Stimulated activated CD4-positive, alpha-beta T cell treated with anti-CD3 and anti-CD28 coated beads, Interleukin-2, amount 100 ng/mL, for 4 hours (primary cell): ENCODE data around the gene DLST.
"Not testable (repeated sequence)": the region's sequence is repeated elsewhere in the genome, so short reads cannot be mapped to it uniquely, and the experiment has no call there.

Source experiments
- DNase-seq: peaks from one replicate; pipeline ENCODE4 v3.0.0-alpha.2; 2020; ENCODE audit warnings: low read depth

Gene DLST

DNA sequence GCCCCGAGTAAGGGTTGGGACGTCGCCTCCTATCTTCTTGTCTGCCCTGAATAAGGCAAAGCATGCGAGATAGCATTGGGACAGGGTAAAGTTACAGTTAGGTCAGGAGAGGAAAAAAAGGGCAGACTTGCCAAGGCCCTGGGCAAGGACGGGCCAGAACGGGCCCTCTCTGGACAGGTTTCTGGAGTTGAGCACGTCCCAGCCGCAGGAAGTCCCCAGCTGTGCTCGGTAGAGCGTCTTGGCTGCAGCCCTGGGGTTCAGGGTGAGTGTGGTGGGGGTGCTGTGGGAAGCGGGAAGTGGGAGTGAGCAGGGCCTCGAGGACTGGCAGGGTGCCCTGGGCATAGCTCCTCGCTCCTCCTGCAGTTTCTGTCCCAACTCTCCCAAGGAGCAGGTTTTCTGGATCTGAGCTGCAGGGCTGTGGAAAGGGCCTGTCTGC, 35.9 kb downstream of the DLST start:
- no peak for DNase-seq

DNA sequence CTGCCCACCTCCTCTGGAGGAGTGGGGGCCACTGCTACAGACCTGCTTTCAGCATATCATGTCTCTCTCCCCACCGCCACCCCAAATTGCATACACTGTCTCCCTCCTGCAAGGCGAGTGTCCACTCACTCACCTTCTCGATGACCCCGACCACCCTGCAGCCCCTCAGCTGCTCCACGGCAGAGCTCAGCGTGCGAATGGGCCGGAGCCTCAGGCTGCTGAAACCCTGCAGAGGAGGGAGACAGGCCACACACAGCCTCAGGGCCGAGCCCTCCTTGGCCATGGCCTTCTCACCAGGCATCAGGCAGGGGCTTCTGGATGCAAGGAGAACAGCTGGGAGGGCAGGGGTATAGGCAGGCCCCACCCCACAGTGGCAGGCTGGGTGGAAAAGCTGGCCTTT, 36.7 kb downstream of the DLST start:
- no peak for DNase-seq

DNA sequence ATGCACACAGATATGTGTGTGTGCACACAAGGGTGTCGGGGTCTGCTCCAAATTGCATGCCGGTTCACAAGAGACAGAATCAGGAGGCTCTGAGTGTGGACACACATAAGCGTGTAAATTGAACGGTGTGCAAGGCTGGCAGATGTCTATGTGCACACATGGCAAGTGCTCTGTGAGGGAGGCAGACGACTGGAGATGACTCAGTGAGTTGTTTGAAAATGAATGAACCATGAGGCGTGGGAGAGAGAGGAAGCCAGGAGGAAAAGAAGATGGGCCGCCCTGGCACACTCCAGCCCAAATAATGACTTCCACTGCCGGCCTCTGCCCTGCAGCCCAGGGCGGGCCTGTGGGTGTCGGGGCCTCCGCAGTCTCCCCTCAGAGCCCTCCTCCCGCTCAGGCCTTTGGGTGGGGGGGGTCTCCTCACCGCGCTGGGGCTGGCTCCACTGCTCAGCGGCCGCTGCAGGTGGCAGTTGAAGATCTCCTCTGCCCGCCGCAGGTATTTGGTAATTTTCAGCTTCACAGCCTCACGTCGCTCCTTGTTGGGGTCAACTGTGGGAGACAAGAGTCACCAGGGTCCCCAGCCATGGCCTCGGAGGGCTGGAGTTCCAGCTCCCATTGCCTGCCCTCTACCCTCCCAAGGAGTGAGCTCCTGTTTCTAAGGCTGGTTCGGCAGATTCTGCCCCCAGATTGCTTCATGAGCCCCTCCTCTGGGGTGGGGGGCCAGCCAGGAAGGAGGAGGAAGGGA, 37.9 kb downstream of the DLST start:
- no peak for DNase-seq

DNA sequence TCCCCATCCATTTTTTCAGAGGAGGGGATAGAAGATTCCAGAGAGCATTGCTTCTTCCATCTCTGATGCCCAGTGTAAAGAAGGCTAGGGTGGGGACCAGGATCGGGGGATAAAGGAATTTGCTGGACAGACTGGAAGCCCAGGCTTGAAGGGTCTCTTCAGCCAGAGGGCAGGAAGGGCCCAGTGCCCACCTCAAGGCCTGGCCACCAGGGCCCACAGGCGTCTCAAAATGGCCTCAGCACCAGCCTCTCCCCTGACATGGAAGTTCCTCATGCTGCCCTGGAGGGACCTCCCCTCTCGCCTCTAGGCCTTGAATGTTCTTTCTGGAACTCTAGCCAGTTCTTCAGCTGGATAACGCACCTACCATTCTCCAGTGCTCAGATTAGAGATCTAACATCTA, 38.6 kb downstream of the DLST start:
- no peak for DNase-seq

DNA sequence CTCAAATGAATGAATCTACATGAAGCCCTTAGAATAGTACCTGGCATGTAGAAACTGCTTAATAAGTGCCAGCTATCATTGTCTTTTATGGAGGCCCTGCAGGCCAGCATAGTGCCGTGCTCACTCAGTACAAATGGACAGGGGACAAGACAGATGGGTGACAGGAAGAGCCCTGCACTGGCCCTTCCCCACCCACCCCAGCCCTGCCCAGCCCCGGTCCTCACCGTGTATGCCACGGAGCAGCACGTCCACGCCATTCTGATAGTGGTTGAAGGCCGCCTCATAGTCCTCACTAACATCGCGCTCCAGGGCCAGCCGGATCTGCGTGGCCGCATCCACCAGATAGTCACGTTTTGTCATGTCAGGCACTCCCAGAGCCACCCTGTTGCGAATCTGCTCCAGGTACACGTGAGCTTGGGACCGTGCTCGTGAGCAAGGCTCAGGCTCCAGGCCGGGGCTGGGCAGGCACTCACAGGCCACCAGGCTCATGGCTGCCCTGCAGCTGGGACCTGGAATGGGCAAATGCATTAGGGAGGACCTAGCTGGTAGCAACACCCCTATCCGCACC, 39.4 kb downstream of the DLST start:
- no peak for DNase-seq

DNA sequence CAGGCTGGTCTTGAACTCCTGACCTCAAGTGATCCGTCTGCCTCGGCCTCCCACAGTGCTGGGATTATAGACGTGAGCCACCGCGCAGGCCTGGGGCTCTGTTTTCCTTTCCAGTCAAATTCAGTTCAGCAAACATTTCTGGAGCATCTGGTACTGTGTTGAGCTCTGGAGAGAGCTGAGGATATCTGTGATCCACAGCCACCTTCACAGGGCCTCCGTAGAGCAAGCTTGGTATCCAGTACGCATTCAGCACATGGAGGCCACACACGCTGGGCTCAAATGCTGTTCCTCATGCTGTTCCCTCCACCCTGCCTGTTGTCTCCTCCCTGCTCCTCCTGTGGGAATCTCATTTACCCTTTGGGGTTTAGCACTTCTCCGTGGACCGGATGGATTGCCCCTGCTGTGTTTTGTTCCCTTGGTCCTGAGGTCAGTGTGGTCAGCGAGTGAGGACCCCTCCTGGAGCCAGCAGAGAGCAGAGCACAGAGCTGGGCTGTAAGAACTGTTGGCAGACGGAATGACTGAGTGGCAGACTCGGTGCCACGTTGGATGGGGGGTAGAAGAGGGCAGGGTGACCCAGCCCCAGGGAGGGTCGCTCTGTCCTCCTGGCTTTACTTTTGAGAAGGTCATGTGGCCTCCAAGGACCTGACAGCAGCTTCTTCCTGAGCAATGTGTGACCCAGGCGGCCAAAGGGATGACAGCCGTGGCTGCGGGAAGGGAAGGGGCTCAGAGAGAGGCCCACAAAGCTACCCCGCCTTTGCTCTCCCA, 40.5 kb downstream of the DLST start:
- DNase-seq, result no peak

DNA sequence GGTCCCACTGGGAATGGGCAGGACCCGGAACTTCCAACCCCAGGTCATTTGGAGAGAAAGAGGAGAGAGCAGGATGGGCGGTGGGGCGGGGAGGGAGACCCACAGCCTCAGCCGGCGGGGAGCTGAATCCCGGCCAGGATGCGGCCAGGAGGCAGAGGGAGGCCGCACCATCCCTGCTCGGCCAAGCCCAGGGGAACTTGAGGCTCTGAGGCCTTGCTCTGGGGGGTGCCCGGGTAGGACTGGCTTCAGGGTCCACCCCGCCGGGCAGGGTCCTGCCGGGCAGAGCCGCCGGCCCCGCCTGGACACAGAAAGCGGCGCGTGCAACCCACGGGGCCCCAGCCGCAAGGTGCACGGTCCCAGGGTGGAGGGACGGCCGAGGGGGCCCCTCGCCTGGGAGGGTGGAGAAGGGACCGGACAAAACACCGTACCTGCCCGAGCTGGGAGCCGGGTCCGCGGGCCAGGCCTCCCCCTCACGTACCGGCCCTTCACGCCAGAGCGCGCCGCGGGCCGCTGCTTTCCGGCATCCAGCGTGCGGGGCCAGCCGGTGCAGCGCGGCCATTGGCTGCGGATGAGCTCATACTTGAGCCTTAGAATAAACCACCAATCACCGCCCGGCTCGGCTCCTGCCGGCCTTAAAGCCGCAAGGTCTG, 41.2 kb downstream of the DLST start, which contains the start of gene RPS6KL1:
Gene RPS6KL1 (minus strand): TSS at position 509 of the 650 bp plus-strand sequence. CDS start 1,719 bp downstream, outside the sequence.
- peak; percentile 44 for DNase-seq

DNA sequence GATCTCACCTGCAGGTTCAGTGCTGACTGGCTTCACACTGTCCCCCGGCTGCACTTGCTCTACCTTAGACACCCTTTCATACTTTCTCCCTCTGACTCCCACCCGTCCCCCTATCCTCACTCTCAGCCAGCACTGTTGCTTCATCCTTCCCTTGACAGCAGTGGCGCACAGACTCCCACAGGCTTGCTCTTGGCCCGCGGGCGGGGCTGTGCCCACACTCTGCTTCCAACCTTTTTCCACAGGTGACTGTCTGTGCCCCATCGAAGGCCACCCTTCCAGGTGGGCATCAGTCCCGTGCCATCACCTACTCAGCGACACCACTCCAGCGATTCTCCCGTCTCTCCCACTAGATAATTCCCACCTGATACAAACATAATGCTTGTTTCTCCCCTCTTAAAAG, 42.3 kb downstream of the DLST start:
- DNase-seq, result no peak

DNA sequence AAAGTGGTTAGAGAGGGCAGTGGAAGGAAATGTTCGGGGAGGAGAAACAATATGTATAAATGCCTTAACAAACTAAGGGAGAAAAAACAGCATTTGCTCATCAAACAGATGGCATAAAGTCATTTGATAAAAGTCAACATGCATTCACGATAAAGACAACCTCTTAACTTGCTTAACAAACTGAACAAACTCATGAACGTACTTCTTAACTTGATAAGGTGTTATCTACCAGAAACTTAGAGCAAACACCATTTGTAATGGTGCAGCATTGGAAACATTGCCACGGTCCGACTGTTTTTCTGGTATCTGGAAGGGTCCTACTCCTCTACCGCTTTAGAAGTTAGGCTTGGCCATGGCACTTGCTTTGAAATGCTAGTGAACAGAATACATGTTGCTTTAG, 45.5 kb downstream of the DLST start:
- no peak for DNase-seq

DNA sequence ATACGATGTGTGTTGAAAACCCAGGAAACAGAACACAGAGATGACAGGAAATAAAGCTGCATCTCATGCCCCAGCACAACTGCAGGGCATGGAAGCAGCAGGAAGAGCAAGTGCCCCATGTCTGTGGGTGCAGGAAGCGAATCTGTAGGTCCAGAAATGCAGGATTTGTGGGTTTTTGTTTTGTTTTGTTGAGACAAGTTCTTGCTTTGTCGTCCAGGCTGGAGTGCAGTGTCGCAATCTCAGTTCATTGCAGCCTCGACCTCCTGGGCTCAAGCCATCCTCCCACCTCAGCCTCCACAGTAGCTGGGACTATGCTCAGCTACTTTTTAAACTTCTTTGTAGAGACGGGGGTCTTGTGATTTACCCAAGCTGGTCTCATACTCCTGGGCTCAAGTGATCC, 47.5 kb downstream of the DLST start:
- DNase-seq, result no peak

DNA sequence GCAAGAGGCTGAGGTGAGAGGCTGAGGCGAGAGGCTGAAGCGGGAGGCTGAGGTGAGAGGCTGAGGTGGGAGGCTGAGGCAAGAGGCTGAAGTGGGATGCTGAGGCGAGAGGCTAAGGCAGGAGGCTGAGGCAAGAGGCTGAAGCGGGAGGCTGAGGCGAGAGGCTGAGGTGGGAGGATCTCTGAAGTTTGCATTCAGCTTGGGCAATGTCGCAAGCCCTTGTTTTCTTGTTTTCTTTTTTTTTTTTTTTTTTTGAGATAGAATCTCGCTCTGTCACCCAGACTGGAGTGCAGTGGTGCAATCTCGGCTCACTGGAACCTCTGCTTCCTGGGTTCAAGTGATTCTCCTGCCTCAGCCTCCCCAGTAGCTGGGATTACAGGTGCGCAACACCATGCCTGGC, 50.0 kb downstream of the DLST start:
- not testable (repeated sequence) for DNase-seq

DNA sequence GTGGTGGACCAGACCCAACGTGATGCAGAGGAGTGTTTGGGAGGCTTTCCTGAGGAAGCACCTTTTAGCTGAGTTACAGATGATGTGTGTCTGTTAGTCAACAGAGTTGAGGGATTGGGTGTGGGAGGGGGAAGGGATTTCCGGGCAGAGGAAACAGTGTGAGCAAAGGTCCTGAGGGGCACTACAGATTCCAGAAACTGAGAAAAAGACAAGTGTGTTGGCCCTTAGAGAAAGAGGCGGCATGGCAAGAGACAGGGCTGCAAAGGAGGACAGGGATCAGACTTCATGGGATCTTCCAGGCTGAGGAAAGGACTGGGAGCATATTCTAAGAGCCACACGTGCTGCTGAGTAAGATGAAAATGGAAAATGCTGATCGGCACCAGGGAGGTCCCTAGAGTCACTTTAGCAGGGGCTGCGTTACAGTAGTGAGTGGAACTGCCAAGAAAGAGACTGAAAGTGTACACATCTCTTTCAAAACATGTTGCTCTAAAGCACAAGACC, 50.7 kb downstream of the DLST start:
- no peak for DNase-seq

DNA sequence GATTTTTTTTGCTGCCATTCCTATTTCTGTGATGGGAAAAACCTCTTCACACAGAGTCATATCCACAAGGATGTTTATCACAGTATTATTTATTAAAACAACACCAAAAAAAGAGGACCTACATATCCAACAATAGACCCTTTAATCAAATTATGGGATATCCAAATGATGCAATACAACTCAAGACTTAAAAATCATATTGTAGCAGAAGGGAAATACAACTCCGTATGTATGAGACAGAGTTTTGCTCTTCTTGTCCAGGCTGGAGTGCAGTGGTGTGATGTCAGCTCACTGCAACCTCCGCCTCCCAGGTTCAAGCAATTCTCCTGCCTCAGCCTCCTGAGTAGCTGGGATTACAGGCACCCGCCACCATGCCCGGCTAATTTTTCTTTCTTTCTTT, 51.2 kb downstream of the DLST start:
- not testable (repeated sequence) for DNase-seq

DNA sequence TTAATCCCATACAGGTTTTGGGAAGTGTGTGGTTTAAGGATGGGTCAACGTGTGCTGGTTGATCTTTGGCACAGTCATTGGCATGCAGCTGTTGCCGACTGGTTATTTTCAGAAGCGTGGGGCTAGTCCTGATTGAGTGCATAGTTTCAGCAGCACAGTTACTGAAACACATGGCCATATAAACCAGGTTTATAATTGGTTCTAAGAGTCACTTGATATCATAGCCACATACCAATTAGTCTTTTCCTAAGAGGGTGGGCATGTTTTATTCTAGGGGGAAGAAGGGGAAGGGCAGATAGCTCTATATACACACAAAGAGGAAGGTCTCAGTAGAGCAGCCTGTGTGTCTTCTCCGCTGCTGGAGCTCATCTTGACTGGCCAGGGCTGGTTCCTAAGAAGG, 52.3 kb downstream of the DLST start:
- DNase-seq, result no peak

DNA sequence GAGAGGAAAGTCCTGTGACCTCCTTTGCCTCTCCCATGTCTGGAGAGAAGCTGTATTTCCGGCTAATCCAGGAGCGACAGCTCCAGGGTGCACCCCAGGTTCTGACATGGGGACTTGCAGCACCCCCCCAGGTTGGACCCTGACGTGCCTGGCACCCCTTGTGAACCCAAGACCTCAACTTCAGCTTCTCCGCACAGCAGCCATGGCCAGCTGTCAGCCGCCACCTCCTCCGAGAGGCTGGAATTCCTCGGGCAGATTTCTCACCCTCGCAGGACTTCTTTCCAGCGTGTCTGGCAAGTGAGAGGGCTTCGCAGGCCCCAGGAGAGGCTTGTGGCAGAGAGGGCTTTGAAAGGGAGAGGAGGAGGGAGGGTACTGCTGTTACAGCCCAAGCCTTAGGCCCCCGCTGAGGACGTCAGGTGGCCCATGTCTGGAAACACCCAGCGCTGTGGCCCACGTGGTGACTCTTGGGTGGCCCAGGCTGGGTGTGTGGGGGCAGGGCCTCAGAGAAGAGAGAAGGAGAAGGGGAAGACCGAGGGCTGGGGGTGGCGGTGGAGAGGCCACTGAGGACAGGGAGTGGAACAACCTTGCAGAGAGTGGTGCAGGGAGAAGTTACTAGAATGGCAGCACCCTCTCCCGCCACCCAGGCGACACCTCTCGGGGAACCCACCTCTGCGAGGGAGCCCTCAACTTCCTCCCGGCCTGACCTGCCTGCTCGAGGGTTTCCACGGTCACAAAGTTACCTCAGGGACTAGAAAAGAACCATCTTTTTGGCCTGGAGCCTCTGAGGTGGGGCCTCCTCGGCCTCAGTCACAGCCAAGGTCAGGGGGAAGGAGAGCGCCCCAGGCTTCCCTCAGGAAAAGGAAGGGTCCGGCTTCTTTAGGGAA, 53.0 kb downstream of the DLST start:
- no peak for DNase-seq

DNA sequence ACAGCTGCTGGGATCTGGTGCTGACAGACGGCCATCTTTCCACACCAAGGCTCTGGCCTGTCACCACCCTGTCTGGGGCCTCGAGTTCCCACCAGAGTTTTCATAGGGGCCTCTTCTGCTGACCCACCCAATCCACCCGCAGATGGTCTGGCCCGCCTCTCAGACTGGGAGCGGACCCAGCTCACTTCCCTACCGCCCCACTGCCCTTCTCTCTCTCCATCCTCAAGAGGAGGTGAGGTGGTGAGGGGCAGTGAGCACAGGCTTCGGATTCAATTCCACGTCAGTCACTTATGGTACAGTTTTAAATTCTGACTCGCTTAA, 53.6 kb downstream of the DLST start:
- DNase-seq, result no peak

DNA sequence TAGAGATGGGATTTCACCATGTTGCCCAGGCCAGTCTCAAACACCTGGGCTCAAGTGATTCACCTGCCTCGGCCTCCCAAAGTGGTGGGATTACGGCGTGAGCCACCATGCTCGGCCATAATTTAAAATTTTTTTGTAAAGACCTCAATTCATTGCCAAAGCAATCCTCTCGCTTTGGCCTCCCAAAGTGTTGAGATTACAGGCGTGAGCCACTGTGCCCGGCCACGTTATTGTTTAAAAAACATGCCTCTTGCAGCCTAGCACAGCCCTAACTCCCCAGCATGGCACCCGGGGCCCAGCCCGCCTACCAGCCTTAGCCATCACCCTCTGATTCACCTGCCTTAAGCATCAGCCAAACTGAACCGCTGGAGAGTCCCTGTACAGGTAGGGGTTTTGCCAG, 54.4 kb downstream of the DLST start:
- no peak for DNase-seq

DNA sequence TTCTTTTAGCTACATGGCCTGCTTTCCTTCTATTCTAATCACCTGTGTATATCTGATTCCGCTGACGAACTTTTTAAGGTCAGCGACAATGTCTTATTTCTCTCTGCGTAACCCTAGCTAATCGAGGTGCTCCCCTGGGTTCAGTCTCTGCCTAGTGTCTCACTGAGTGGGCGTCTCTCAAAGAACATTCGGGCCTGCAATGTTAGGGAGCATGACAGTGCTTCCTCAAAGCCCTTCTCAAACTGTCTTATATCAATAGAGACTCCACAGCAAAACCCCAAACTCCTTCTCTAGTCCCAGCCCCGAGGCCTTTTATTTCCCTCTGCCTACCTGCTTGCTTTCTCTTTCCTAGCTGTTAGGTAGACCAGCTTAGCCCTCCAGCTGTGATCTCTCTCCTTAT, 55.0 kb downstream of the DLST start:
- no peak for DNase-seq

DNA sequence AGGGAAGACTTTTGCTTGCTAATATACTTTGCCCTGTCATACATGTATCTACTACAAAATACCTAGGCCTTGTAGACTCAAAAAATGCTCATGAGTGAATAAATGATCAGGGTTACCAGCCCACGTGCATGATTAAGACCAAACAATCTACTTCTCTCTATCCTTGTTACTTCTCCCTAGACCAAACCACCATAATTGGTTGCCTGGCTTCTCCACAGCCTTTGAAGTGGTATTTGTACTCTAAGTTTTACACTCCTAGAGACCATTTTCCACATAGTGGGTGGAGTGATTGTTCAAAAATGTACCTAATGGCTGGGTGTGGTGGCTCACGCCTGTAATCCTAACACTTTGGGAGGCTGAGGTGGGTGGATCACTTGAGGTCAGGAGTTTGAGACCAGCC, 55.5 kb downstream of the DLST start:
- no peak for DNase-seq

DNA sequence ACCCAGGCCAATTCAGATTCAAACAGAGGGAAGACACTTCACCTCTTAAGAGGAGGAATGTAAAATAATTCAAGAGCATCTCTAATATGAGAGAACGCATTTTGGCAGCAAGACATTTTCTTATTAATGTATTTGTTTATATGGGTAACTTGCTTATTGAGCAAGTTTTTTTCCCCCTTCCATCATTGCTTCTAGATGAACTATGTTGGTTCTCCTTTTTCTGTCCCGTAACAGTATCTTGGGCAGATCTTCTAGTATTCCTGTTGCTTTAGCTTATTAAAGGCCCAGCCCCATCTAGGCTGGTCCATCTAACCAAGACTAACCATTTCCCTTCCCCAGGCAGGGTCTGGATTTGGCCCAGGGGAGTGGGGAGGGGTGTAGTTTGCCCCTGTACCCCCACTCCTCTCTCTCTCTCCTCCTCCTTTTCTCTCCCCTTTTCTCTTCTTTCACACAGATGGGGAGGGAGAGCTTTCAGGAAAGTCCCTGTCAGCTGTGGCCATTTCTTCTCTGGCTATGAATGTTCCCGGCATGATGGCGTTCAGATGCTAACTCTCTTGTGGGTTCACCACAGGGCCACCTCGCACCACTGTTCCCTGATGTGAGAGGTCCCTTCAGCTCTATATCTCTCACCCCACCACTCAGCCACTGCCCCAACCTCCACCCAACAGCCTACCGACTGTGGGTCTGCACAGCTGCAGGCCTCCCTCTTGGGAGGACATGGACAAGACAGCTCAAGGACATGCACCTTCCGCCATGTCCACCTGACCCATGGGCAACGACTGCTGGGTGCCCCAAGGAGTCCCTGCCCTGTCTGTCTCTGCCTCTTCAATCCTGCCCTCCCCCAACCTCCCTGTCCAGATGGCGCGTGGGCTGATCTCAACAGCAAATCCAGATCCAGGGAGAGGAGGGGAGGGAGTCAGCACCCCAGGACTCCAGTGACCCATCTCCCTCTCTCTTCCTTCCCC, 57.1 kb downstream of the DLST start:
- DNase-seq, result no peak
